ENCODE data around the gene MAST4.
"Not testable (repeated sequence)": the region's sequence is repeated elsewhere in the genome, so short reads cannot be mapped to it uniquely, and the experiment has no call there.

MAST4 gene

GRCh38 chr5:66647146-66647856, 51.1 kb downstream of the MAST4 start:
- DNase-seq (ENCODE audit: low spot score): no peak

GRCh38 chr5:66652818-66653217, 56.6 kb downstream of the MAST4 start:
- DNase-seq (ENCODE audit: low spot score): no peak

GRCh38 chr5:66653325-66653724, 57.1 kb downstream of the MAST4 start:
- DNase-seq (ENCODE audit: low spot score): no peak

- DNase-seq (ENCODE audit: low spot score): no peak
Observed at GRCh38 chr5:66655395-66656324, 59.5 kb downstream of the MAST4 start.

GRCh38 chr5:66658516-66658915, 62.3 kb downstream of the MAST4 start:
- no peak for DNase-seq (ENCODE audit: low spot score)

GRCh38 chr5:66659780-66660179, 63.6 kb downstream of the MAST4 start:
- DNase-seq (ENCODE audit: low spot score): no peak

- no peak for DNase-seq (ENCODE audit: low spot score)
Observed at GRCh38 chr5:66660396-66660795, 64.2 kb downstream of the MAST4 start.

GRCh38 chr5:66661149-66661548, 65.0 kb downstream of the MAST4 start:
- DNase-seq (ENCODE audit: low spot score): no peak

GRCh38 chr5:66666778-66667177, 70.6 kb downstream of the MAST4 start:
- DNase-seq (ENCODE audit: low spot score): no peak

- no peak for DNase-seq (ENCODE audit: low spot score)
Observed at GRCh38 chr5:66669086-66669861, 73.1 kb downstream of the MAST4 start.

GRCh38 chr5:66669862-66670195, 73.6 kb downstream of the MAST4 start:
- DNase-seq (ENCODE audit: low spot score): no peak

GRCh38 chr5:66671305-66671704, 75.1 kb downstream of the MAST4 start:
- DNase-seq (ENCODE audit: low spot score): no peak

GRCh38 chr5:66674802-66675201, 78.6 kb downstream of the MAST4 start:
- DNase-seq (ENCODE audit: low spot score): no peak

GRCh38 chr5:66675406-66675805, 79.2 kb downstream of the MAST4 start:
- no peak for DNase-seq (ENCODE audit: low spot score)

- DNase-seq (ENCODE audit: low spot score): no peak
Observed at GRCh38 chr5:66680221-66680620, 84.0 kb downstream of the MAST4 start.

- no peak for DNase-seq (ENCODE audit: low spot score)
Observed at GRCh38 chr5:66680804-66681203, 84.6 kb downstream of the MAST4 start.

- DNase-seq (ENCODE audit: low spot score): no peak
Observed at GRCh38 chr5:66684663-66685062, 88.5 kb downstream of the MAST4 start.

- no peak for DNase-seq (ENCODE audit: low spot score)
Observed at GRCh38 chr5:66689522-66690220, 93.5 kb downstream of the MAST4 start.

GRCh38 chr5:66694036-66694435, 97.8 kb downstream of the MAST4 start:
- no peak for DNase-seq (ENCODE audit: low spot score)

GRCh38 chr5:66695840-66696239, 99.6 kb downstream of the MAST4 start:
- DNase-seq (ENCODE audit: low spot score): not testable (repeated sequence)

GRCh38 chr5:66697796-66698564, 101.8 kb downstream of the MAST4 start:
- no peak for DNase-seq (ENCODE audit: low spot score)
